Endothelial cell (in vitro differentiated cells): ENCODE results near the gene TCF20. TPM values are rescaled to one million over a fixed set of nuclear protein-coding genes. Genes with fewer than 3 reads are reported as not detected.

ENCODE experiments used
- DNase-seq: peaks from one replicate; pipeline ENCODE4 v3.0.0; 2021; ENCODE audit warnings: low spot score
- H3K27ac Mint-ChIP-seq: one replicate; pipeline ENCODE4 v1.8.0; 2021; ENCODE audit warnings: mixed read lengths, inconsistent platforms; ENCODE audit not compliant: unreplicated experiment
- H3K27me3 Mint-ChIP-seq: one replicate; pipeline ENCODE4 v1.8.0; 2021; ENCODE audit warnings: mild to moderate bottlenecking, moderate library complexity, mixed read lengths, inconsistent platforms; ENCODE audit not compliant: unreplicated experiment
- H3K36me3 Mint-ChIP-seq: one replicate; pipeline ENCODE4 v1.8.0; 2021; ENCODE audit warnings: mild to moderate bottlenecking, low read depth, mixed read lengths, inconsistent platforms; ENCODE audit not compliant: unreplicated experiment
- H3K4me1 Mint-ChIP-seq: one replicate; pipeline ENCODE4 v1.8.0; 2021; ENCODE audit warnings: mild to moderate bottlenecking, mixed read lengths, inconsistent platforms; ENCODE audit not compliant: unreplicated experiment
- H3K4me3 Mint-ChIP-seq: one replicate; pipeline ENCODE4 v1.8.0; 2021; ENCODE audit warnings: mild to moderate bottlenecking, mixed read lengths, inconsistent platforms; ENCODE audit not compliant: unreplicated experiment
- H3K9me3 Mint-ChIP-seq: one replicate; pipeline ENCODE4 v1.8.0; 2021; ENCODE audit warnings: mixed read lengths, inconsistent platforms; ENCODE audit not compliant: unreplicated experiment
- total RNA-seq: library from RNA; stranded (reverse); fragmentation: NEBNext Ultra II Directional; extraction: Animal tissue kit (Norgen Biotek cat#: 25700); gene quantifications from one replicate; pipeline ENCODE4 v1.2.1, GENCODE V29; 2021; ENCODE audit not compliant: unreplicated experiment
- TF ChIP-seq, protein P1 (sequence below): fragments of 200-600 bp; sonication (generic); IDR thresholded peaks from one replicate; pipeline ENCODE4 v1.5.0; 2021; ENCODE audit warnings: antibody characterized with exemption; ENCODE audit not compliant: unreplicated experiment

TCF20 gene
- total RNA-seq, 1 donor from 2014 or later = 63.6 TPM

DNA sequence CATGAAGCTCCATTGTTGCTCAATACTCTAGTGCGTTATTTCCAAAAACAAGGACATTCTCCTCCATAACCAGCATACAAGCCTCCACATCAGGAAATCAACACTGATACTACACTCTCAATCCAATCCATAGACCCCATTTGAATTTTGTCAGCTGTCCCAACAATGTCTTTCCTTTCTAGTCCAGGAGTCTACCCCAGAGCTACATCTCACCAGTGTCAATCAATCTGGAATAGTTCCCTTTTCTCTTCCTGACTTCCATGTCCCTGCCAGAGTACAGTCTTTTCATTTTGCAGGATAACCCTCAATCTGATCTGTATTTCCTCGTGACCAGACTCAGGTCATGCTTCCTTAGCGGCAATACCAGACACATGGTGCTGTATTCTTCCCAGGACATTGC is 43.0 kb downstream of the TCF20 start:
- H3K36me3 Mint-ChIP-seq = no peaks in the 10 kb centered on the region

DNA sequence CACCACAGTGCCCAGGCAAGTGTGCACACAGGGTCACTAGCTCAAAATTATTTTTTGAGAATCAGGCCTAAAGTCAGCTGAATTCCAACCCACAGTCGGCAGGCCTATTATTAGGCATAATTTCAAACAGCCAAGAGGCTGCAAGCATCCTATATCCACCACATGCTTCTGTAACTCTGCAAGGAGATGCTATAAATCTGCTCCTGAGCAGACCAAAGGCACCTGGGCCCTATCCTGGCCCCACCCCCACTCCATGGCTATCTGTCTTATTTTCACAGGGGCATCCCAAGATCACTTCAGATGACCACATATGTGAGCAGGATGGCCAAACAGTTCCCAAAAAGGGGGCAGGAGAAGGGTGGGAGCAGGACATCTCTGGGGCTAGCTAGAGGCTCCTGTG is 44.6 kb downstream of the TCF20 start:
- TF ChIP-seq, protein P1, sequence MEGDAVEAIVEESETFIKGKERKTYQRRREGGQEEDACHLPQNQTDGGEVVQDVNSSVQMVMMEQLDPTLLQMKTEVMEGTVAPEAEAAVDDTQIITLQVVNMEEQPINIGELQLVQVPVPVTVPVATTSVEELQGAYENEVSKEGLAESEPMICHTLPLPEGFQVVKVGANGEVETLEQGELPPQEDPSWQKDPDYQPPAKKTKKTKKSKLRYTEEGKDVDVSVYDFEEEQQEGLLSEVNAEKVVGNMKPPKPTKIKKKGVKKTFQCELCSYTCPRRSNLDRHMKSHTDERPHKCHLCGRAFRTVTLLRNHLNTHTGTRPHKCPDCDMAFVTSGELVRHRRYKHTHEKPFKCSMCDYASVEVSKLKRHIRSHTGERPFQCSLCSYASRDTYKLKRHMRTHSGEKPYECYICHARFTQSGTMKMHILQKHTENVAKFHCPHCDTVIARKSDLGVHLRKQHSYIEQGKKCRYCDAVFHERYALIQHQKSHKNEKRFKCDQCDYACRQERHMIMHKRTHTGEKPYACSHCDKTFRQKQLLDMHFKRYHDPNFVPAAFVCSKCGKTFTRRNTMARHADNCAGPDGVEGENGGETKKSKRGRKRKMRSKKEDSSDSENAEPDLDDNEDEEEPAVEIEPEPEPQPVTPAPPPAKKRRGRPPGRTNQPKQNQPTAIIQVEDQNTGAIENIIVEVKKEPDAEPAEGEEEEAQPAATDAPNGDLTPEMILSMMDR = no peak
- H3K4me1 Mint-ChIP-seq = peaks cover 23% of the 10 kb centered on the region
- peaks cover 2% of the 10 kb centered on the region for H3K27me3 Mint-ChIP-seq
- DNase-seq = no peak
- no peak overlapping the region for H3K4me3 Mint-ChIP-seq
- H3K36me3 Mint-ChIP-seq = peaks cover 2% of the 10 kb centered on the region
- H3K27ac Mint-ChIP-seq = no peak overlapping the region
- H3K9me3 Mint-ChIP-seq = no peaks in the 10 kb centered on the region

More for the DNA sequence above, 43.0 kb downstream of the TCF20 start:
- no peak overlapping the region for H3K4me3 Mint-ChIP-seq
- no peak for DNase-seq
- H3K27me3 Mint-ChIP-seq = no peaks in the 10 kb centered on the region
- H3K27ac Mint-ChIP-seq = no peak overlapping the region
- peaks cover 19% of the 10 kb centered on the region for H3K4me1 Mint-ChIP-seq
- H3K9me3 Mint-ChIP-seq = no peaks in the 10 kb centered on the region
- TF ChIP-seq, protein P1 = no peak

DNA sequence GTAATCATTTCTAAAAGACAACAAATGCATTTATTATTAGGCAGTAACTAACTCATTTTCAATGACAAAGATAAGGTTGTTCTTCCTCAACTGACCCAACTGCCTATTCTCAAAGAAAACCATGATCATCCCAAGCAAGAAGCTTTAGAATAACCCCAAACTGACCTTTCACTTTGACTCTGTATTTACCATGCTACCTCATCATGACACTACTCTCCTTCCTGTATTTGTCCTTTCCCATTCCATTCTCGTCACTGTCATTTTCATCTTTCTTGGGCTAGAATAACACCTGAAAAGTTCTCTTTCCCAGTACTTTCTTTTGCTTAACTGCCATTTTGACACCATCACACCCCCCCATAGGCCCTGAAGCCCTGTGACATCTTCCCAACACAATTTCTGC is 48.3 kb downstream of the TCF20 start:
- Mint-ChIP-seq H3K27ac (peak overlapping the region; percentile 13), H3K36me3 (peaks cover 8% of the 10 kb centered on the region), H3K9me3 (no peaks in the 10 kb centered on the region), H3K4me3 (no peak overlapping the region), H3K27me3 (peaks cover 2% of the 10 kb centered on the region), H3K4me1 (peaks cover 22% of the 10 kb centered on the region)
- no peak for DNase-seq
- TF ChIP-seq, protein P1 = no peak

Other genes with a start within 250 kb of the TCF20 start
- 26.0 TPM for gene NAGA, start 199.8 kb downstream of the TCF20 start, total RNA-seq
- gene PHETA2, start 196.4 kb downstream of the TCF20 start, total RNA-seq = 3.5 TPM
- 61.1 TPM for gene SMDT1, start 191.0 kb downstream of the TCF20 start, total RNA-seq
- 54.9 TPM for gene NDUFA6, start 179.9 kb downstream of the TCF20 start, total RNA-seq
- gene CYP2D6, start 139.8 kb downstream of the TCF20 start, total RNA-seq = 3.2 TPM
- 1.6 TPM for gene NFAM1, start 161.8 kb upstream of the TCF20 start, total RNA-seq
- 47.9 TPM for gene RRP7A, start 249.1 kb upstream of the TCF20 start, total RNA-seq